HG02870 (cell line): ENCODE measurements around the gene GAL3ST3.
"Not testable (repeated sequence)": the region's sequence is repeated elsewhere in the genome, so short reads cannot be mapped to it uniquely, and the experiment has no call there.

Source experiments
- ATAC-seq: cut with Tn5 transposase; IDR thresholded peaks from one replicate; pipeline ENCODE4 v1.9.1; 2021; ENCODE audit warnings: mild to moderate bottlenecking, moderate library complexity; ENCODE audit not compliant: unreplicated experiment

GAL3ST3 gene

DNA sequence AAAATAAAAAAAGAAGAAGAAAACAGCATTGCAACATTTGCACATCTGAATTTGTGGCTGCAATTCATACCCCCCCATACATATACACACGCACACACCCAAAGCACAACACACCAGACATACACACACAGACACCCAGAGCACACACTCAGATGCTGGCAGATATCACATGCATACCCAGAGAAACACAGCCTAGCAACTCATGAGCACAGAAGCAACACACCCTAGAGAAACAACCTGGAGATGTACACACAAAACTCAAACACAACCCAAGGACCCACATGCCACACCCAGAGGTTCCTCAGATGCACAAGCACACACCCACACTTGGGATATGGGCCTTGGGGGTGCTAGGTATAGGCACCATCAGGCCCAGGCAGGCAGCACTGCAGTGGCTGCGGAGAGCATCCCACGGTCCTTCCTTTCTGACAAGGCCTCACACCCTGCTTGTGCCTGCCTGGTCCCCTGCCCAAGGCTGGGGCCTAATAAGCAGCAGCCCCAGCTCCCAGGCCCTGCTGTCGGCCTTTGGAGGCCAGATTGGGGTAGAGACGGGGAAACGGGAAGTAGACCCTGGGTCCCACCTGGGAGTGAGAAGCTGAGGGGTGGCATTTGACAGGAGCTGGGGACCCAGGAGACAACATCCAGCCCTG, 34.0 kb downstream of the GAL3ST3 start:
- ATAC-seq, result no peak

DNA sequence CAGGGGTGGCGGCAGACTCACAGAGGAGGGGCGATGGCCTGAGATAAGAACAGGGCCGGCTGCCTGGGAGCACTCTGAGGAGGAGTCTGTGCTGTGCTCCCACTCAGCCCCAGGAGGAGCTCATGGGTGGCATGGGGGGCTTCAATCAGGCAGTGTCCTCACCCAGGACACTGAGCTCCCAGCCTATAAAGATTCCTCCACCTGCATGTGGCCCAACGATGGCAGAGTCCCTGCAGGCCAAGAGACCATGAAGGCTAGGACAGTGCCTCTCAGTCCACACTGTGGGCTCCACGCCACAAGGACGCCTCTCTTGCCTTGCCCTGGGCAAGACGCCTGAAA, 35.2 kb downstream of the GAL3ST3 start:
- no peak for ATAC-seq

DNA sequence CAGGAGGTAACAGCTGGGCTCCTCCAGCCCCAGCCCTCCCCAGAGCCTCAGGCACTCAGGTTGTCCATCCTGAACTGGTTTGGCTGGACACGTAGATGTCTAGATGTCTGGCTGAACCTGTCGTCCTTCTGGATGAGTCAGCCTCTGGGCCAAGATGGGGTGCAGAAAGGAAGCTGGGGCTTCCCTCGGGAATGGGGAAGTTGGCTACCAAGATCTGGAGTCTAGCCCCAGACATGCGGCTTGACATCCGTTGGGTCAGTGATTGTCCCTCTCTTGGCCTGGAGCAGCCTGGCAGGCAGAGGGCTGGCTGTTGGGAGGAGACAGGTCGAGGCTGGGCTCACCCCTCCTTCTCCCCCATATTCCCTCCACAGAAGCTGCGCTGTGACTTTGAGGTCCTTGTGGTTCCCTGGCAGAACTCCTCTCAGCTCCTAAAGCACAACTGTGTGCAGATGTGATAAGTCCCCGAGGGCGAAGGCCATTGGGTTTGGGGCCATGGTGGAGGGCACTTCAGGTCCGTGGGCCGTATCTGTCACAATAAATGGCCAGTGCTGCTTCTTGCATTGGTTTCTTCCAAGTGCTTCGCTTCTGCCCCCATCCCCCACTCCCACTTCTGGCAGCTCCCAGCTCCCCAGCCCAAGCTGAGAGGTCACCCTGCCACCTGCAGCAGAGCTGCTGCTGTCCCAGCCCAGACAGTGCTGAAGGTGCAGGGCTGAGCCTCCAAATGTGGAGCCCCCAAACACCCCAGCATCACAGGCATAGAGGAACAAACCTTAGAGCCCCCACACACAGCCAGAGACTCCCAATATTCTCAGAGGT, 35.8 kb downstream of the GAL3ST3 start:
- ATAC-seq, result no peak

DNA sequence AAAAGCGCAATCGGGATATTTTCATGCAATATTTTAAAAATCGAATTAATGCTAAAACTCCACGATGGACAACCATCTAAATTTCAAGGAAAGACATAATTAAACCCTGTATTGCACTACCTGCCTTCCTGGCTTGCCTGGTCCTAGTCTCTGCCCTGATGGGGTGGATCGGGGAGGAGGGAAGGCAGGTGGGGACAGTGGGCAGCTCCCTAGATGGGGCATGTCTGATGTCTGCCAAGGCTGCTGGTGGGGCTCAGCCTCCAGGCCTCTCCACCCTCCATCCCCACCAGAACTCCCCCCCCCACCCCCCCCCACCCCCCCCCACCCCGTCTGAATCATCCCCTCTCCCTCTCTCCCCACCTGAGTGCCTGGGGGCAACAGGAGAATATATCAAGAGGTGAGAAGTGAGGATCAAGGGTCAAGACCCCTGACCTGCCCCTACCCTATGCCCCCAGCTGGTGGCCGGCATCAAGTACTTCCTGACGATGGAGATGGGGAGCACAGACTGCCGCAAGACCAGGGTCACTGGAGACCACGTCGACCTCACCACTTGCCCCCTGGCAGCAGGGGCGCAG, 36.5 kb downstream of the GAL3ST3 start:
- no peak for ATAC-seq

DNA sequence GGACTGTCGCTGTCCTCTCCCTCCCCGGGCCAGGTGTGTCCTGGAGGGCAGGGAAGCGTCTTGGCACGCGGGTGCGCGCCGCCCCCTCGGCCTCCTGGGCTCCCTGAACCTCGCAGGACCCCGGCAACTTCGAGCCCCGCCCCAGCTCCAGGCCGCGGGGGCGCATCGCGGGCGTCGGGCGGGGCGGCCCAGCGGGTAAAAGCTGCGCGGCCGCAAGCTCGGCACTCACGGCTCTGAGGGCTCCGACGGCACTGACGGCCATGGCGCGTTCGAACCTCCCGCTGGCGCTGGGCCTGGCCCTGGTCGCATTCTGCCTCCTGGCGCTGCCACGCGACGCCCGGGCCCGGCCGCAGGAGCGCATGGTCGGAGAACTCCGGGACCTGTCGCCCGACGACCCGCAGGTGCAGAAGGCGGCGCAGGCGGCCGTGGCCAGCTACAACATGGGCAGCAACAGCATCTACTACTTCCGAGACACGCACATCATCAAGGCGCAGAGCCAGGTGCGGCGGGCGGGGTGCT, 37.1 kb downstream of the GAL3ST3 start, which contains the start of gene CST6:
Gene CST6 (plus strand): TSS at position 224 of the 519 bp plus-strand sequence. CDS start 37 bp downstream, at position 261.
- no peak for ATAC-seq

DNA sequence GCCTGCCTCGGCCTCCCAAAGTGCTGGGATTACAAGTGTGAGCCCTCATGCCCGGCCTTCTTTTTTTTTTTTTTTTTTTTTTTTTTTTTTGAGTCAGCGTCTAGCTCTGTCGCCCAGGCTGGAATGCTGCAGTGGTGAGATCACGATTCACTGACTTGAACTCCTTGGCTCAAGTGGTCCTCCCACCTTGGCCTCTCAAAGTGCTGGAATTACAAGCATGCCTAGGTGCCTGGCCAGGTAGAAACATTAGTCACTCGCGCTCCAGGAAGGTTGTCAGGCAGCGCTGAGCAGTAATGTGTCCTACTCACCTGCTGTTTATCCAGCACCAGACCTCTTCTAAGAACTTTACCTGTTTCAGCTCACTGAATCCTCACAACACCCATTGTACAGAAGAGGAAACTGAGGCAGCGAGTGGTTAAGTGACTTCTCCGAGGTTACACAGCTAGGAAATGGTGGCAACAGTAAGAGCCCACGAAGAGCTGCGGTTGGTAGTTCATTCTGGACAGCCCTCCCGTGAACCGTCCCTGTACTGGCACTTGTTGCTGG, 37.6 kb downstream of the GAL3ST3 start:
- ATAC-seq, result no peak

DNA sequence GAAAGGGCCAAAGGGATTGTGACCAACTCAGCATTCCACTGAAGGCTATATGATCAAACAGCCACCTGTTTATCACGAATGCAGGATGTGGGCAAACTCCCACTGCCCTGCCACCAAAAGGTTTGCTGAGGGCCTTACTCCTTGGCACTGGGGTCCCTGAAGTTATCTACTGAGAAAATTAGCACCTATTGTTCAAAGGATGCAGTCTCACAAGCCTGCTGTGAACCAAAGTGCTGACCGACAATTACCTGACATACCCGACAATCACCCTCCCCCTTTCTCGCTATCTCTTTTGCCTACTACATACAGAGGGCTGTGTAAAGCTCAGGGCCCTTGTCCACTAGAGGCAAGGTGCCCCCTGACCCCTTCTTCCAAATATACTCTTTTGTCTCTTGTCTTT, 38.9 kb downstream of the GAL3ST3 start:
- not testable (repeated sequence) for ATAC-seq

DNA sequence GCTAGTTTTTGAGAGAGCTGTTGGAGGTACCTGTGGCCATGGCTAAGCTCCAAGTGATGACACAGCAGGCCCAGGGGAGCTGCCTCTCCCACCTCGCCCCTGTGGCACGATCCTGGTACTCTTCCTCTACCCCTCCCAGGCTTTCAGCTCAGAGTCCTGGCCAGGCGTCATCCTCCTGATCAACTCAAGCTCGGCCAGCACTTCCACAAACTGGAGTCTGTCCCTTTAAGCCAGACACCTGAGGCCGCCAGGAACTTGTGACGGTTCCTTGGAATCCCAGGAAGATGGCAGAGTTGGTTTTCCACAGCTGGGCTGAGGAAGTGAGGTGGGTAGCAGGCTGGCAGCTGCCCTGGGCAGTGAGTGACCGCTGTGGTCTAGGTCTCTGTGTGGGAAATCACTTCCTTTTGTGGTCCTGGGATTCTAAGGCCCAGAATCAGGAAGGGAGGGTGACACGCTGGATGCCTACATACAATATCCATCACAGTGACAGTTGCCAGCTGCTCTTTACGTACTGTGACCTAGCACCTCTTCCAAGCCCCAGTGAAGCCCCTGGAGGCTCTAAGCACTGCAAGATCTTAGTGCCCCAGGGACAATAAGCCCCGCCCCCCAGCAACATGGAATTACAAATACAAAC, 40.4 kb downstream of the GAL3ST3 start:
- no peak for ATAC-seq

DNA sequence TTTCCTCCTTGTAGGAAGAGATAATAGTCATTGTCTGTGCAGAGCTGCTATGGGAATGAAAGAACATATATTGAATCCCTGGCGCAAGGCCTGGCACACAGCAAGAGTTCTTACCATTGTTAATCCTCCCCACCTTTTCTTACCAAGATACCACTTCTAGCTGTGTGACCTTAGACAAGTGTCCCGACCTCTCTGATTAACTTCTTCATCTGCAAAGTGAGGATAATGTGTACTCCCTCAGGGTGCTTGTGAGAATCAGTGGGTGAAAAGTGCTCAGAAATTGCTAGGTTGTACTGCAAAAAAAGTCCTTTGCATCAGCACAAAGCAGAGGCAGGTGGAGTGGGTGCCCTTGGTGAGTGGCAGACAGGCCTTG, 40.9 kb downstream of the GAL3ST3 start:
- ATAC-seq, result no peak

DNA sequence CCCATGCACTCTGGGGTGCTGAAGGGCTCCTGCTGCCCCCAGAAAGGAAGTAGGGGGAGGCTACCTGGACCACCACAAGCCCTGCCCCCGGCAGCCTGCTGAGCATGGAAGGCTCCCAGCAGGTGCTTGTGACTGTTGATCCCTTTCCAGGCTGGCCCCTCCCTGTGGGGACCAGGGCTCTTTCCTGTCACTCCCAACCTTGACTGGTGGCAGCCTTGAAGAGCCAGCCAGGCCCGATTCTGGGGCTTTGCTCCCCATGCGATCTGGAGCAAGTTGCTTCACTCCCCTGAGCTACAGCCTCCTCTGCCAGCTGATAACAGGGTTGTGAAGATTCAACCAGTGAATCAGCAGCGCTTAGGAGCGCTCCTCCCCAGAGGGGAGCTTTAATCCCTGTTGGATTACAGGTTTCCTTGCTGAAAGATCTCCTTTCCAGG, 41.7 kb downstream of the GAL3ST3 start:
- ATAC-seq, result no peak

DNA sequence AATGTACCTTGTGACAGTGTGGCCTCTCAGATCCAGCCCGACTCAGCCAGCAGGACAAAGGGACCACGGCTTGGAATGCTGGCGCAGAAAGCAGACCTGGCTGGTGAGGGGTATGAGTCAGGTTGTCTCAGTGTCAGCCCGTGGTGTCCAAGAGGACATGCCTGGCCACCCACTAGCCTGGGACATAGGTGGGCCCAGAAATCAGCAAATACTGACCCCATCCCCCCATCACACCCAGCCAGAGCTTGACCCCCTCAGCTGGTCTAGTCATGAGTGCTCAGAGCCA, 42.1 kb downstream of the GAL3ST3 start:
- ATAC-seq, result no peak

DNA sequence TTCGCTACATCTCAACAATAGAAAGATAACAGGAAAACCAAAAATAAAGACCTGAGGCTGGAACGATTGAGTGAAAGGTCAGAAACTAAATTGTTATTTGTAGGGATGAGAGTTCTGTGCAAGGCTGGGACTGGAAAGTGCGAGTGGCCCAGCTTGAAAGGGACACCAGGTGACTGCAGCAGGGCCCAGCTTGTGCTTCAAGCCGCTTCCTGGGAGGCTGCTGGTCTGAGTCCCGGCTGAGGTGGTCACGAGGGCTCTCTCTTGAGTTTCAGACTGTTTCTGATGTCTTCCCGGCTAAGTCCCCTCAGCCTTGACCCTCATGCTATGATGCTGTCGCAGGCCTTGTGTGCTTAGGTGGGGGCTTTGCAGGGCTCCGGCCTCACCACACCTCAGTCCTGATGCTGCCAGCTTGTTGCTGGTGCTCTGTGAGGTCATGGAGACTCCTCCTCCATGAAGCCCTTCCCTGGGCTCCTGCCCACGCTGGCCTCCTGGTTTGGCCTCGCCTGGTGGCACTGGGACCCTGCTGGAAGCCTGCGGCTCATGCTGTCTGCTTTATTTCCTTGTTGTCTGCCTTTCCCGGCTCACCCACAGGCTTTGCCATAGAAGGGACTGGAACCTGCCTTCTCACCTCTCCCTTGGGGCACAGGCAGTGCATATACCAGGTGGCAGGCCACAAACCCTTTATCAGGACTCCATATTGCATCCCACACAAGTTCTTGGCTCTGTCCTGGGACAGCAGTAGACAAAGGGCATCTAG, 42.6 kb downstream of the GAL3ST3 start:
- ATAC-seq, result no peak

DNA sequence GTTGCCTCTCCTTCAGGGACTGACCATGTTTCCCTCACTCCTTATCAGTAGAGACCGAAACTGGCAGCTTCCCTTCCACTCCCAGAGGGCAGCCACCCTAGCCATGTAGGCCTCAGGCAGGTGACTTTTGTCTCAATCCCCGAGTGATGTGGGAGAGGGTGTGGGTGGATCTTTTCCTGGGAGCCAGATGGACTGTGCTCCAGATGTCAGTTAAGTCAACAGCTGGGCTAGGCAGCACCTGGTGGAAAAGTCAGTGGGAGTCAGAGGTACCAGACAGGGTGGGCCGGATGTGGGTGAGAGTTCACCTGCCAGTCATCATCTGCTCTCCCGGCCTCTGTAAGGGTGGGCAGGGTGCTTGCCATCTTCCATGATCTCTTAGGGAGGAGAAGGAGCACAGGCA, 44.8 kb downstream of the GAL3ST3 start:
- ATAC-seq, result no peak

DNA sequence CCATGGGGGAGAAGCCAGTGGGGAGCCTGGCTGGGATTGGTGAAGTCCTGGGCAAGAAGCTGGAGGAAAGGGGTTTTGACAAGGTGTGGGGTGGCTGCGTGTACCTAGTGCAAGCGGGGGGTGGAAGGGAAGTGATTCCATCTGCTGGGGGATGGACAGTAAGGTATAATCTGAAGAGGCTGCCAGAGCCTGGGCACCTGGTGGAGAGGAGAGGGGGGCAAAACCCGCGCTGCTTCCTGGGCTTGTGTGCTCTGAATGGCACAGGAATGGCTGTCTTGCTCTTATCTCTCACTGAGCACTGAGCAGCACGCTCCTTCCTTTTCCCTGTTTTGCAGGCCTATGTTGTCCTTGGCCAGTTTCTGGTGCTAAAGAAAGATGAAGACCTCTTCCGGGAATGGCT, 45.7 kb downstream of the GAL3ST3 start:
- ATAC-seq, result no peak

DNA sequence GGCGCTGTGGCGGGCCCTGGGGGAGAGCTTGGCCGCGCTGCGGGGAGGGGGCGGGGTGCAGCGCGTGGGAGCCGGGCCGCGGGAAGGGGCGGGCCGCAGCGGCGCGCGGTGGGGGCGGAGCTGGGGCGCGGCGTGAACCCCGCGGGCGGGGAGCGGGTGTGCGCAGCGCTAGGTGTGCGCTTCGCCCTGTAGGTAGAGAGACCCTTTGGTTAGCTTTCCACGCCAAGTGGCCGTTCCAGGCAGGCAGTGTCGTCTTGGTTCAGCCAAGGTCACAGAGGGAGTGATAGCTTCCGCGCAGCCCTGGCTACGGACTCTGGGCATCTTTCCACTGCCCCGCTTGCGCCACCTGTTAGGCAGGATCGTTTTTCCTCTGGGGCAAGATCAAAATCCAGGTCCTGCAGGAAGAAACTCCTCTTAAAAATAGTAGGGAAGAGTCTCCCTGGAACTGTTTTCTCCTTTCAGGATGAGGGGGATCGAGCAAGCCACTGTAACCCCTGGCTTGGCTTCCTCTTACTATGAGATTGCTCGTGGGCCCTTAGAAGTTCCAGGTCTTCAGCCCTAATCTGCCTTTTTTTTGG, 46.2 kb downstream of the GAL3ST3 start:
- ATAC-seq, result peak; percentile 37

DNA sequence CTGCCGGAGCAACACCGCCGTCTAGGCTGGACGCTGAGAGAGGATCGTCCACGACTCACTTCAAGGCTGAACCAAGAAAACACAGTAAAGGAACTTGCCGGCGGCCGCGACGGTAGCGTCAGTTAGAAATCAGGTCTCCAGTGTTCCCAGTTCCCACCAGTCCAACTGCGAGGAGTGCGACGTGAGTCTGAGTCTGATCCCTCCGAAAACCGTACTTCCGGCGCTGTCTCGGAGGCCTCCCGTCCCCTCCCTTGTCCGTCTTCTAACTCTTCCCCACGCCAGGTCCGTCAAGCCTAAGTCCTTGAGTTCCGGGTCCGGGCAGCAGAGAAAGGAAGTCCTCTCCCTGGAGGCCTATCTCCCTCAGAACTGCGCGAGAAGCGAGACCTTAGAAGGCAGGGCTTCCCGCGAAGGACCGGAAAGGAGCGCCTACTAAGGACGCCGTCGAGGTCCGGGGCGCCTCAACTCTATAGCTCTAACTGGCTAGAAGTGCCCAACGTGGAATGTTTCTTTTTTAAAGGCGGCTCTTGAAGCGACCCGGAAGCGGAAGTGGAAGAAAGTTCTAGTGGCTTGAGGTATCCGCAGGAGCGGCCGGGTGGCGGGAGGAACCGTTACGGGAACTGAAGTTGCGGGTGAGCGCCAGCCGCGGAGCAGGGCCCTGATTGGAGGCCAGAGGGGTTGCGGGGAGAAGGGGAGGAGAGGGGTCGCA, 46.9 kb downstream of the GAL3ST3 start, which contains the start of the genes BANF1 and EIF1AD:
Gene BANF1 (plus strand): TSS at position 562 of the 706 bp plus-strand sequence. CDS start 748 bp downstream, outside the sequence.
Gene EIF1AD (minus strand): TSS at position 216 of the 706 bp plus-strand sequence. CDS start 1,768 bp downstream, outside the sequence.
- ATAC-seq, result peak; percentile 79

DNA sequence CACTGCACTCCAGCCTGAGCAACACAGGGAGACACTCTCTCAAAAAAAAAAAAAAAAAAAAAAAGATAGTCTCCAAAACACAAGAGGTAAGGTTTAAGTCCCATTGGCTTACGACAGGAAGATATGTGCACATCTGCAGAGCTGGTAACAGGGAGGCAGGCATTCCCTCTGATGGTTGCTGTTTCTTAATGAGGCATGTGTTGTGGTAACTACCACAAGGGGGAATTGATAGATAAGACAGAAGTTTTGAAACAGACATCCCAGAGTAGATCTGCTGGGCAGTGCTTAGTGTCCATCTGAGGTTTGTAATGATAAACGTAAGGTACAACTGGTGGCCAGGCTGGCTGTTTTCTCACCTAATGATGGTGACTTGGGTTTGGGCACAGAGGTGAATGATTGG, 51.7 kb downstream of the GAL3ST3 start:
- no peak for ATAC-seq

DNA sequence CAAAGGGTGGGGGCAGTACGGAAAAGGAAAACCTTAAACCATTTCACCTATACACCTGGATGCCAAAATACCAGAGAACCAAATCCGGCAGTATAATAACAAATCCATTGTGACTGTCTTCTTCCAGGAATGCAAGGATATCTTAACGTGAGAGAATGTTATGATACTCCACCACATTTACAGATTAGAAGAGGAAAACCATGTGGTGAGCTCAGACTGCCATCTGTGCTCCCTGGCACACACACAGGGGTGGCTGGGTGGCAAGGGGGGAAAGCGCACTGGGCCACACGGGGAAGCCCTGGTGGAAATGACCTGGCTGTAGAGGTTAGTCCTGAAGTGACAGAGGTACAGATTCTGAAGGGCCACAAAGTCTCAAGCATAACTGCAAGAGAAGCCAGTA, 56.9 kb downstream of the GAL3ST3 start:
- no peak for ATAC-seq
